Tibial artery (tissue), 4 donors: ENCODE results near the gene DISP3.

ENCODE experiments used
- DNase-seq, 2 donors: peaks; one replicate each; pipeline ENCODE4 v3.0.0-alpha.2; 2019
- H3K27ac ChIP-seq, 2 donors: fragments of 200-600 bp; sonication (generic) in 1 of 2; 1 replicate in 1 of 2; 2 replicates in 1 of 2; pipeline ENCODE4 v1.5.1; 2018 to 2019; ENCODE audit warnings: mild to moderate bottlenecking in 1 of 2
- H3K27me3 ChIP-seq, 2 donors: fragments of 200-600 bp; sonication (generic) in 1 of 2; one replicate each; pipeline versions ENCODE4 v1.5.1 to v1.6.0; 2016 to 2019
- H3K36me3 ChIP-seq, 3 donors: fragments of 200-600 bp; sonication (generic) in 2 of 3; one replicate each; pipeline ENCODE4 v1.5.1; 2016 to 2019; ENCODE audit warnings: mild to moderate bottlenecking in 2 of 3
- H3K4me1 ChIP-seq, 4 donors: fragments of 200-600 bp; sonication (generic) in 2 of 4; 1 replicate in 3 of 4; 2 replicates in 1 of 4; pipeline ENCODE4 v1.5.1; 2016 to 2019
- H3K4me3 ChIP-seq, 2 donors: fragments of 200-600 bp; sonication (generic) in 1 of 2; 1 replicate in 1 of 2; 2 replicates in 1 of 2; pipeline ENCODE4 v1.5.1; 2018 to 2019; ENCODE audit warnings: mild to moderate bottlenecking in 2 of 2
- H3K9me3 ChIP-seq, 3 donors: fragments of 200-600 bp; sonication (generic) in 1 of 3; one replicate each; pipeline ENCODE4 v1.5.1; 2016 to 2019
- intact Hi-C: fragments of 100-400 bp; cut with DNase I; formaldehyde crosslinking; loops from one replicate; pipeline ENCODE4 v1.15.0; 2023; ENCODE audit warnings: low total_unique reads
- TF ChIP-seq, protein P1 (sequence below), 2 experiments: fragments of 200-600 bp in 1 of 2; fragments of 450-650 bp in 1 of 2; IDR thresholded peaks; one replicate each; pipeline ENCODE4 v1.5.1; 2017 to 2019; ENCODE audit warnings: antibody characterized with exemption in 2 of 2, mild to moderate bottlenecking in 1 of 2, moderate library complexity in 1 of 2

The DISP3 gene

DNA sequence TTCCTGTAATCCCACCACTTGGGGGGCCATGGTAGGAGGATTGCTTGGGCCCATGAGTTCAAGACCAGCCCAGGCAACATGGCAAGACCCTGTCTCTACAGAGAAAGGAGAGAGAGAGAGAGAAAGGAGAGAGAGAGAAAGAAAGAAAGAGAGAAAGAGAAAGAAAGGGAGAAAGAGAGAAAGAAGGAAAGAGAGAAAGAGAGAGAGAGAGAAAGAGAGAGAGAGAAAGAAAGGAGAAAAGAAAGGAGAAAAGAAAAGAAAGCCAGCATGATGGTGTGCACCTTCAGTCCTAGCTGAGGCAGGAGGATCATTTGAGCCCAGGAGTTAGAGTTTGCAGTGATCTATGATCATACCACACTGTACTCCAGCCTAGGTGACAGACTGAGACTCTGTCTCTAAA, 82.8 kb downstream of the DISP3 start:
- intact Hi-C loops: no loop called here
- no peaks in the 10 kb centered on the region for H3K4me1 ChIP-seq
- H3K4me3 ChIP-seq: no peak overlapping the region
- TF ChIP-seq, protein P1, sequence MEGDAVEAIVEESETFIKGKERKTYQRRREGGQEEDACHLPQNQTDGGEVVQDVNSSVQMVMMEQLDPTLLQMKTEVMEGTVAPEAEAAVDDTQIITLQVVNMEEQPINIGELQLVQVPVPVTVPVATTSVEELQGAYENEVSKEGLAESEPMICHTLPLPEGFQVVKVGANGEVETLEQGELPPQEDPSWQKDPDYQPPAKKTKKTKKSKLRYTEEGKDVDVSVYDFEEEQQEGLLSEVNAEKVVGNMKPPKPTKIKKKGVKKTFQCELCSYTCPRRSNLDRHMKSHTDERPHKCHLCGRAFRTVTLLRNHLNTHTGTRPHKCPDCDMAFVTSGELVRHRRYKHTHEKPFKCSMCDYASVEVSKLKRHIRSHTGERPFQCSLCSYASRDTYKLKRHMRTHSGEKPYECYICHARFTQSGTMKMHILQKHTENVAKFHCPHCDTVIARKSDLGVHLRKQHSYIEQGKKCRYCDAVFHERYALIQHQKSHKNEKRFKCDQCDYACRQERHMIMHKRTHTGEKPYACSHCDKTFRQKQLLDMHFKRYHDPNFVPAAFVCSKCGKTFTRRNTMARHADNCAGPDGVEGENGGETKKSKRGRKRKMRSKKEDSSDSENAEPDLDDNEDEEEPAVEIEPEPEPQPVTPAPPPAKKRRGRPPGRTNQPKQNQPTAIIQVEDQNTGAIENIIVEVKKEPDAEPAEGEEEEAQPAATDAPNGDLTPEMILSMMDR (IDR thresholded peaks at IDR 0.05): no peak
- no peak for DNase-seq
- H3K27me3 ChIP-seq: peaks cover 0 to 68% of the 10 kb centered on the region in 2 donors
- no peaks in the 10 kb centered on the region for H3K9me3 ChIP-seq
- no peaks in the 10 kb centered on the region for H3K36me3 ChIP-seq
- no peak overlapping the region for H3K27ac ChIP-seq

DNA sequence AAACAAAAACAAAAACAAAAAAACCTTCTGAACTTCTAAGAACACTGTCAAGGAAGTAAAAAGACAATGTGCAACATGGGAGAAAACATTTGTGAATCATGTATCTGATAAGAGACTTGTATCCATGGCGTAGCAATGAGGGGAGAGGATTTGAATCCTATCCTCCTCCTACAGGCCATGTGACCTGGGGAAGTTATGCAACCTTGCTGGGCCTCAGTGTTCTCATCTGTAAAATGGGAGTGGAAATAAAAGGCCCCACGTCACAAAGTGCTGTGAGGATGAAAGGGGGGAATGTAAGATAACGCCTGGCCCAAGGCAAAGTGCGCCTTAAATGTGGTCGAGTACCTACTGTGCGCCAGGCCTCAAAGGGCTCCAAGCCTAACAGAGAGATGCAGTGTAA, 83.7 kb downstream of the DISP3 start:
- intact Hi-C loops: no loop called here

GRCh38 chr1:11563560-11564069, 84.7 kb downstream of the DISP3 start:
- Histone ChIP-seq H3K9me3 (no peaks in the 10 kb centered on the region), H3K27me3 (peaks cover 0 to 66% of the 10 kb centered on the region in 2 donors), H3K36me3 (no peaks in the 10 kb centered on the region), H3K4me3 (no peak overlapping the region), H3K27ac (no peak overlapping the region), H3K4me1 (no peaks in the 10 kb centered on the region)
- DNase-seq: no peak
- TF ChIP-seq, protein P1 (IDR thresholded peaks at IDR 0.05): no peak
- intact Hi-C loops: no loop called here

More for the DNA sequence above, 83.7 kb downstream of the DISP3 start:
- no peak for DNase-seq
- no peaks in the 10 kb centered on the region for H3K36me3 ChIP-seq
- TF ChIP-seq, protein P1 (IDR thresholded peaks at IDR 0.05): no peak
- no peaks in the 10 kb centered on the region for H3K9me3 ChIP-seq
- no peak overlapping the region for H3K4me3 ChIP-seq
- H3K27me3 ChIP-seq: peaks cover 0 to 68% of the 10 kb centered on the region in 2 donors
- no peak overlapping the region for H3K27ac ChIP-seq
- H3K4me1 ChIP-seq: no peaks in the 10 kb centered on the region

DNA sequence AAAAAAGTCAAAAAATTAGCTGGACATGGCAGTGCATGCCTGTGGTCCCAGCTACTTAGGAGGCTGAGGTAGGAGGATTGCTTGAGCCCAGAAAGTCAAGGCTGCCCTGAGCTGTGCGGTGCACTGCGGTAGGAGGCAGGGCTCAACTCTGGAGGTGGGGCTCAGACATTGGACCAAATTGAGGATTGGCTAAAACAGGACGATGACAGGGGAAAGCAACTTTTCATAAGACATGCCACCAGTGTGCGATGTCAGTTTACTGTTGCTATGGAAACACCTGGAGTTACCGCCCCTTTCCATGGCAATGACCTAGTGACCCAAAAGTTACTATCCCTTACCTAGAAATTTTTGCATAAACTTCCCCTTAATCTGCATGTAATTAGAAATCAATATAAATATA, 85.3 kb downstream of the DISP3 start:
- Histone ChIP-seq H3K4me3 (no peak overlapping the region), H3K27ac (no peak overlapping the region), H3K27me3 (peaks cover 0 to 64% of the 10 kb centered on the region in 2 donors), H3K4me1 (no peaks in the 10 kb centered on the region), H3K9me3 (no peaks in the 10 kb centered on the region), H3K36me3 (no peaks in the 10 kb centered on the region)
- intact Hi-C loops: no loop called here
- DNase-seq: no peak
- TF ChIP-seq, protein P1 (IDR thresholded peaks at IDR 0.05): no peak

GRCh38 chr1:11566042-11566850, 87.3 kb downstream of the DISP3 start:
- peaks cover 0 to 63% of the 10 kb centered on the region in 2 donors for H3K27me3 ChIP-seq
- intact Hi-C loops: no loop called here
- H3K36me3 ChIP-seq: no peaks in the 10 kb centered on the region
- H3K9me3 ChIP-seq: no peaks in the 10 kb centered on the region
- H3K4me3 ChIP-seq: no peak overlapping the region
- DNase-seq: no peak
- H3K27ac ChIP-seq: no peak overlapping the region
- TF ChIP-seq, protein P1 (IDR thresholded peaks at IDR 0.05): no peak
- H3K4me1 ChIP-seq: no peaks in the 10 kb centered on the region
